Smooth muscle cell (in vitro differentiated cells): ENCODE results near the gene TEN1. TPM values are rescaled to one million over a fixed set of nuclear protein-coding genes. Genes with fewer than 3 reads are reported as not detected.

Experiments used
- DNase-seq: peaks from one replicate; lab custom pipeline; 2025; ENCODE audit not compliant: unreplicated experiment; lab: John Stamatoyannopoulos, UW
- H2AFZ ChIP-seq: fragments of 200-600 bp; sonication (generic); 2 replicates; pipeline ENCODE4 v1.6.0; 2016; ENCODE audit warnings: antibody characterized with exemption, low read depth, mild to moderate bottlenecking
- H3F3A ChIP-seq: fragments of 200-600 bp; sonication (generic); 2 replicates; pipeline ENCODE4 v1.6.0; 2017; ENCODE audit warnings: antibody characterized with exemption, low read depth
- H3K27ac ChIP-seq: fragments of 200-600 bp; sonication (generic); 2 replicates; pipeline ENCODE4 v1.5.1; 2016; ENCODE audit warnings: low read depth, mild to moderate bottlenecking
- H3K27me3 ChIP-seq: fragments of 200-600 bp; sonication (generic); 2 replicates; pipeline ENCODE4 v1.6.1; 2016; ENCODE audit warnings: low read depth, mild to moderate bottlenecking
- H3K36me3 ChIP-seq: fragments of 200-600 bp; sonication (generic); 2 replicates; pipeline ENCODE4 v1.5.1; 2016; ENCODE audit warnings: low read depth
- H3K4me1 ChIP-seq: fragments of 200-600 bp; sonication (generic); 2 replicates; pipeline ENCODE4 v1.5.1; 2016; ENCODE audit warnings: low read depth
- H3K4me2 ChIP-seq: fragments of 200-600 bp; sonication (generic); 2 replicates; pipeline ENCODE4 v1.6.0; 2016; ENCODE audit warnings: mild to moderate bottlenecking
- H3K4me3 ChIP-seq: fragments of 200-600 bp; sonication (generic); 2 replicates; pipeline ENCODE4 v1.5.1; 2016; ENCODE audit warnings: mild to moderate bottlenecking
- H3K79me2 ChIP-seq: fragments of 200-600 bp; sonication (generic); 2 replicates; pipeline ENCODE4 v1.6.0; 2016; ENCODE audit warnings: low read depth, mild to moderate bottlenecking
- H3K9ac ChIP-seq: fragments of 200-600 bp; sonication (generic); 2 replicates; pipeline ENCODE4 v1.6.0; 2016; ENCODE audit warnings: low read depth
- H3K9me3 ChIP-seq: fragments of 200-600 bp; sonication (generic); replicated peaks from 2 replicates; pipeline ENCODE4 v1.5.1; 2016; ENCODE audit warnings: low read depth
- H4K20me1 ChIP-seq: fragments of 200-600 bp; sonication (generic); 2 replicates; pipeline ENCODE4 v1.6.0; 2016; ENCODE audit warnings: low read depth
- WGBS: methylation state at CpG from one replicate; pipeline ENCODE4 v1.1.7; 2016; ENCODE audit warnings: low lambda C conversion rate; 5-methylcytosine and 5-hydroxymethylcytosine counted together
- polyA plus RNA-seq: library from polyadenylated mRNA; unstranded; fragments of >200 nt; fragmentation: Nextera tagmentation; extraction: Ambion mirVana; gene quantifications from 2 replicates; pipeline ENCODE4 v1.2.1, GENCODE V29; 2016
- total RNA-seq: library from RNA; depleted of rRNA; stranded (reverse); fragments of >200 nt; gene quantifications from 2 replicates; pipeline ENCODE4 v1.2.3, GENCODE V29; 2014
- TF ChIP-seq, protein P1 (sequence below): fragments of 200-600 bp; sonication (generic); IDR thresholded peaks from 2 replicates; pipeline ENCODE4 v1.5.1; 2017; ENCODE audit warnings: borderline replicate concordance, mild to moderate bottlenecking, antibody characterized with exemption; ENCODE audit not compliant: insufficient read depth, poor library complexity, severe bottlenecking

The TEN1 gene
- total and polyA plus RNA-seq, 2 experiments from 2014 or later, result 15.5 to 19.2 TPM

DNA sequence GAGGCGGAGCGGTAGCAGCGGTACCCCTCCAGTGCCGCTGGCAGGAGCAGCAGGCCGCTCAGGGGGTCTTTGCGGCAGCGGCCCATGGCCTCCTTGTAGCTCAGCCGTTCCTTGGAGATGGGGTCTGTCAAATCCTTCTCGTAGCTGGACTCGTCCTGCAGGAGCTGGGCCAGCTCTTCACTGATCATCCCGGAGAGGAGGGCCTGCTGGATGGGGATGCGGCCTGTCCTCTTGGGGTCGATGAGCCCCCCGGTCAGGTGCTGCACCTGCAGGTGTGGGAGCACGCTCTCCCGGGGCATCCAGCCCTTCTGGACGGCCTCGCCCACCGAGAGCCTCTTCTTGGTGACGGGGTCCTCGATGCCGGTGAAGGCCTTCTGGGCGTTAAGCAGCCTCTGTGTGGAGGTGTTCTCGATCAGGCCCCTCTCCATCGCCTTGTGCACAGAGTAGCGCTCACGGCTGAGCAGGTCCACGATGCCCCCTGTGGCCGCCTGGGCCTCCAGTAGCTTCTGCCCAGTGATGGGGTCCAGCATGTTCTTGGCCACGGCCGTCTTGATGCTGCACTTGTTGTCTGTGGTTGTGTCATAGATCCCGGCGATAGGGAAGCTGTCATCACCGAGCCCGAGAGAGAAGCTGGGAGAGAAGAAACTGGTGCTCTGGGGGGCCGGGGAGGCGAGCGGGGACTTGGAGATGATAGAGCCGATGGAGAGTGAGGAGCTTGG is 28.2 kb downstream of the TEN1 start:
- H3K4me2 ChIP-seq, result no peak overlapping the region
- H3K36me3 ChIP-seq, result no peaks in the 10 kb centered on the region
- H3K79me2 ChIP-seq, result no peaks in the 10 kb centered on the region
- 96% methylated on average over 39 of the region's 39 CpGs for WGBS
- H3F3A ChIP-seq, result no peaks in the 10 kb centered on the region
- H3K4me1 ChIP-seq, result no peaks in the 10 kb centered on the region
- no peak overlapping the region for H2AFZ ChIP-seq
- H4K20me1 ChIP-seq, result no peaks in the 10 kb centered on the region
- H3K27me3 ChIP-seq, result no peaks in the 10 kb centered on the region
- no peak overlapping the region for H3K9ac ChIP-seq
- no peaks in the 10 kb centered on the region for H3K9me3 ChIP-seq
- TF ChIP-seq, protein P1, sequence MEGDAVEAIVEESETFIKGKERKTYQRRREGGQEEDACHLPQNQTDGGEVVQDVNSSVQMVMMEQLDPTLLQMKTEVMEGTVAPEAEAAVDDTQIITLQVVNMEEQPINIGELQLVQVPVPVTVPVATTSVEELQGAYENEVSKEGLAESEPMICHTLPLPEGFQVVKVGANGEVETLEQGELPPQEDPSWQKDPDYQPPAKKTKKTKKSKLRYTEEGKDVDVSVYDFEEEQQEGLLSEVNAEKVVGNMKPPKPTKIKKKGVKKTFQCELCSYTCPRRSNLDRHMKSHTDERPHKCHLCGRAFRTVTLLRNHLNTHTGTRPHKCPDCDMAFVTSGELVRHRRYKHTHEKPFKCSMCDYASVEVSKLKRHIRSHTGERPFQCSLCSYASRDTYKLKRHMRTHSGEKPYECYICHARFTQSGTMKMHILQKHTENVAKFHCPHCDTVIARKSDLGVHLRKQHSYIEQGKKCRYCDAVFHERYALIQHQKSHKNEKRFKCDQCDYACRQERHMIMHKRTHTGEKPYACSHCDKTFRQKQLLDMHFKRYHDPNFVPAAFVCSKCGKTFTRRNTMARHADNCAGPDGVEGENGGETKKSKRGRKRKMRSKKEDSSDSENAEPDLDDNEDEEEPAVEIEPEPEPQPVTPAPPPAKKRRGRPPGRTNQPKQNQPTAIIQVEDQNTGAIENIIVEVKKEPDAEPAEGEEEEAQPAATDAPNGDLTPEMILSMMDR, result no peak
- H3K27ac ChIP-seq, result no peak overlapping the region
- DNase-seq, result no peak
- no peak overlapping the region for H3K4me3 ChIP-seq

- DNase-seq, result no peak
- no peak overlapping the region for H2AFZ ChIP-seq
- H3K9me3 ChIP-seq, result no peaks in the 10 kb centered on the region
- no peaks in the 10 kb centered on the region for H3K4me1 ChIP-seq
- H3K79me2 ChIP-seq, result no peaks in the 10 kb centered on the region
- H3K9ac ChIP-seq, result no peak overlapping the region
- H3K4me3 ChIP-seq, result no peak overlapping the region
- H3F3A ChIP-seq, result no peaks in the 10 kb centered on the region
- TF ChIP-seq, protein P1, result no peak
- H4K20me1 ChIP-seq, result no peaks in the 10 kb centered on the region
- no peak overlapping the region for H3K4me2 ChIP-seq
- H3K36me3 ChIP-seq, result no peaks in the 10 kb centered on the region
- H3K27me3 ChIP-seq, result no peaks in the 10 kb centered on the region
- no peak overlapping the region for H3K27ac ChIP-seq
- WGBS, result 93% methylated on average over 16 of the region's 16 CpGs
Observed at GRCh38 chr17:76007850-76008165, 28.8 kb downstream of the TEN1 start.

DNA sequence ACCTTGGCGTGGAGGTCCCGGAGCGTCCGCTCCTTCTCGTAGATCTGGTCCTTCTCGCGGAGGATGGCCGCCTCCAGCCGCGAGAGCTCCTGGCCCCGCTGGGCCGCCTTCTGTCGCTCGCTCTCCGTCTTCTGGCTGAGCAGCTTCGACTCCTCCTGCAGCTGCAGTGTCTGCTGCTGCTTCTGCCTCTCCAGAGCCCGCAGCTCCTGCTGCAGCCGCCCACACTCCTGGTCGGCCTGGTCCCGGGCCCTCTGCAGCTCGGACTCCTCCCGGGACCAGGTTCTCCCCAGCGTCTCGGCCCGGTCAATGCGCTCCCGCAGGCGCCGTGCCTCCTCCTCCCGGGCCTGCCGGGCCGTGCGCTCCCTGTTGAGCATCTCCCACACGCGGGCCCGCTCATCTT is 29.2 kb downstream of the TEN1 start:
- no peaks in the 10 kb centered on the region for H3K36me3 ChIP-seq
- H3K9ac ChIP-seq, result no peak overlapping the region
- H2AFZ ChIP-seq, result no peak overlapping the region
- no peaks in the 10 kb centered on the region for H3K9me3 ChIP-seq
- H3K27me3 ChIP-seq, result no peaks in the 10 kb centered on the region
- TF ChIP-seq, protein P1, result no peak
- 97% methylated on average over 35 of the region's 36 CpGs for WGBS
- H3K27ac ChIP-seq, result no peak overlapping the region
- DNase-seq, result no peak
- no peaks in the 10 kb centered on the region for H4K20me1 ChIP-seq
- H3K4me3 ChIP-seq, result no peak overlapping the region
- H3F3A ChIP-seq, result no peaks in the 10 kb centered on the region
- no peaks in the 10 kb centered on the region for H3K79me2 ChIP-seq
- no peak overlapping the region for H3K4me2 ChIP-seq
- H3K4me1 ChIP-seq, result no peaks in the 10 kb centered on the region
